SK-N-MC (cell line): ENCODE results near the gene INO80B.

Experiments used
- EZH2 ChIP-seq: fragments of 200-600 bp; sonication (generic); IDR thresholded peaks from one replicate; pipeline ENCODE4 v1.6.1; 2017; ENCODE audit warnings: antibody characterized with exemption
- POLR2AphosphoS5 ChIP-seq: IDR thresholded peaks from 2 replicates; pipeline ENCODE4 v1.6.1; 2012; ENCODE audit warnings: mild to moderate bottlenecking, low read depth, low read length, borderline replicate concordance

- TF ChIP-seq POLR2AphosphoS5 (no peak), EZH2 (no peak)
Measured at GRCh38 chr2:74439373-74439772, 15.5 kb upstream of the INO80B start.
